HG03108 (cell line): ENCODE data around the gene TMEM184B.
"Not testable (repeated sequence)": the region's sequence is repeated elsewhere in the genome, so short reads cannot be mapped to it uniquely, and the experiment has no call there.

Experiments used
- ATAC-seq: cut with Tn5 transposase; IDR thresholded peaks from one replicate; pipeline ENCODE4 v1.9.1; 2021; ENCODE audit warnings: moderate library complexity; ENCODE audit not compliant: unreplicated experiment

The TMEM184B gene

GRCh38 chr22:38184788-38185187, 88.0 kb downstream of the TMEM184B start:
- ATAC-seq = no peak

- ATAC-seq = peak; percentile 87
These were observed 91.2 kb downstream of the TMEM184B start, which contains the start of gene PLA2G6 for GRCh38 chr22:38181453-38182200. Gene PLA2G6 (minus strand): TSS chr22:38181830. CDS start chr22:38169426, 12,404 bp downstream.

GRCh38 chr22:38180841-38181452, 91.9 kb downstream of the TMEM184B start:
- peak; percentile 28 for ATAC-seq

GRCh38 chr22:38178605-38178937, 94.2 kb downstream of the TMEM184B start:
- not testable (repeated sequence) for ATAC-seq

- no peak for ATAC-seq
These were observed 94.7 kb downstream of the TMEM184B start for GRCh38 chr22:38177926-38178604.

GRCh38 chr22:38177571-38177925, 95.3 kb downstream of the TMEM184B start:
- ATAC-seq = not testable (repeated sequence)

- no peak for ATAC-seq
These were observed 95.8 kb downstream of the TMEM184B start for GRCh38 chr22:38177044-38177443.

- ATAC-seq = no peak
These were observed 96.6 kb downstream of the TMEM184B start for GRCh38 chr22:38176170-38176741.

GRCh38 chr22:38175206-38176118, 97.3 kb downstream of the TMEM184B start:
- ATAC-seq = no peak

GRCh38 chr22:38174626-38175025, 98.2 kb downstream of the TMEM184B start:
- ATAC-seq = no peak

- ATAC-seq = no peak
These were observed 99.2 kb downstream of the TMEM184B start for GRCh38 chr22:38173641-38173906.

GRCh38 chr22:38172832-38173640, 99.8 kb downstream of the TMEM184B start:
- ATAC-seq = no peak

- no peak for ATAC-seq
These were observed 100.6 kb downstream of the TMEM184B start for GRCh38 chr22:38171927-38172831.

GRCh38 chr22:38170469-38170868, 102.3 kb downstream of the TMEM184B start:
- ATAC-seq = no peak
